Stimulated activated naive B cell treated with anti-CD40 and anti-IgM and Interleukin-4, amounts not matched to agents 10 μg/mL and 1 μg/mL and 100 μg/mL, for 72 hours (primary cell): Measurements from ENCODE around the gene MYO15B.
"Not testable (repeated sequence)": the region's sequence is repeated elsewhere in the genome, so short reads cannot be mapped to it uniquely, and the experiment has no call there.

Experiments
- ATAC-seq, 2 donors: fragments of 150-1000 bp; cut with Tn5 transposase; replicated peaks; 2 replicates each; pipeline ENCODE4 v1.10.0; 2021; ENCODE audit warnings: moderate library complexity in 1 of 2
- DNase-seq: peaks from one replicate; pipeline ENCODE4 v3.0.0; 2021
- H3K27ac Mint-ChIP-seq: one replicate; pipeline ENCODE4 v1.8.0; 2022; ENCODE audit warnings: mild to moderate bottlenecking, mixed read lengths
- H3K27me3 Mint-ChIP-seq, 2 donors: one replicate each; pipeline ENCODE4 v1.8.0; 2022; ENCODE audit warnings: mixed read lengths in 2 of 2
- H3K36me3 Mint-ChIP-seq, 2 donors: one replicate each; pipeline ENCODE4 v1.8.0; 2022; ENCODE audit warnings: mixed read lengths in 2 of 2, mild to moderate bottlenecking in 1 of 2
- H3K4me1 Mint-ChIP-seq, 2 donors: one replicate each; pipeline ENCODE4 v1.8.0; 2022; ENCODE audit warnings: mixed read lengths in 2 of 2, mild to moderate bottlenecking in 1 of 2
- H3K4me3 Mint-ChIP-seq, 2 donors: one replicate each; pipeline ENCODE4 v1.8.0; 2022; ENCODE audit warnings: mild to moderate bottlenecking in 2 of 2, mixed read lengths in 2 of 2, moderate library complexity in 1 of 2
- H3K9me3 Mint-ChIP-seq, 2 donors: one replicate each; pipeline ENCODE4 v1.8.0; 2022; ENCODE audit warnings: mixed read lengths in 2 of 2, mild to moderate bottlenecking in 1 of 2

The MYO15B gene

GRCh38 chr17:75635610-75636202 is 48.1 kb downstream of the MYO15B start:
- peaks cover 6 to 20% of the 10 kb centered on the region in 2 donors for H3K4me1 Mint-ChIP-seq
- ATAC-seq (no peak), DNase-seq (no peak)
- H3K27ac Mint-ChIP-seq, result no peak overlapping the region
- H3K27me3 Mint-ChIP-seq, result no peaks in the 10 kb centered on the region
- no peak overlapping the region for H3K4me3 Mint-ChIP-seq
- H3K9me3 Mint-ChIP-seq, result no peaks in the 10 kb centered on the region
- H3K36me3 Mint-ChIP-seq, result peaks cover 11 to 17% of the 10 kb centered on the region in 2 donors

GRCh38 chr17:75636381-75637142 is 49.0 kb downstream of the MYO15B start:
- no peaks in the 10 kb centered on the region for H3K27me3 Mint-ChIP-seq

GRCh38 chr17:75637143-75637538 is 49.5 kb downstream of the MYO15B start:
- Mint-ChIP-seq H3K4me1 (peaks cover 6 to 20% of the 10 kb centered on the region in 2 donors), H3K4me3 (no peak overlapping the region), H3K9me3 (no peaks in the 10 kb centered on the region), H3K27ac (no peak overlapping the region), H3K27me3 (no peaks in the 10 kb centered on the region), H3K36me3 (peaks cover 7 to 11% of the 10 kb centered on the region in 2 donors)
- DNase-seq (no peak), ATAC-seq (no peak)

More at GRCh38 chr17:75636381-75637142, 49.0 kb downstream of the MYO15B start:
- Mint-ChIP-seq H3K27ac (no peak overlapping the region), H3K9me3 (no peaks in the 10 kb centered on the region), H3K4me3 (no peak overlapping the region), H3K4me1 (peaks cover 6 to 20% of the 10 kb centered on the region in 2 donors), H3K36me3 (peaks cover 7 to 11% of the 10 kb centered on the region in 2 donors)
- ATAC-seq, result no peak
- DNase-seq, result no peak

- H3K36me3 Mint-ChIP-seq, result peaks cover 7 to 11% of the 10 kb centered on the region in 2 donors
- no peak overlapping the region for H3K4me3 Mint-ChIP-seq
- no peaks in the 10 kb centered on the region for H3K9me3 Mint-ChIP-seq
- DNase-seq, result no peak
- no peaks in the 10 kb centered on the region for H3K27me3 Mint-ChIP-seq
- H3K4me1 Mint-ChIP-seq, result peaks cover 6 to 20% of the 10 kb centered on the region in 2 donors
- ATAC-seq, result no peak
- H3K27ac Mint-ChIP-seq, result no peak overlapping the region
Observed at GRCh38 chr17:75637551-75637950, 50.0 kb downstream of the MYO15B start.

GRCh38 chr17:75638039-75638438 is 50.4 kb downstream of the MYO15B start:
- ATAC-seq, DNase-seq, H3K27me3 Mint-ChIP-seq, H3K9me3 Mint-ChIP-seq, H3K4me3 Mint-ChIP-seq: not testable (repeated sequence)
- H3K36me3 Mint-ChIP-seq, result peaks cover 7 to 11% of the 10 kb centered on the region in 2 donors
- peaks cover 5 to 17% of the 10 kb centered on the region in 2 donors for H3K4me1 Mint-ChIP-seq
- peak overlapping the region; percentile 37 for H3K27ac Mint-ChIP-seq

- Mint-ChIP-seq H3K4me1 (peaks cover 2 to 8% of the 10 kb centered on the region in 2 donors), H3K36me3 (peaks cover 5 to 12% of the 10 kb centered on the region in 2 donors), H3K27ac (no peak overlapping the region), H3K27me3 (no peaks in the 10 kb centered on the region), H3K4me3 (no peak overlapping the region), H3K9me3 (no peaks in the 10 kb centered on the region)
- ATAC-seq, result no peak
- no peak for DNase-seq
Observed at GRCh38 chr17:75638893-75639292, 51.3 kb downstream of the MYO15B start.

GRCh38 chr17:75639327-75639726 is 51.7 kb downstream of the MYO15B start:
- Mint-ChIP-seq H3K9me3 (no peaks in the 10 kb centered on the region), H3K27ac (no peak overlapping the region), H3K36me3 (peaks cover 3 to 12% of the 10 kb centered on the region in 2 donors), H3K27me3 (no peaks in the 10 kb centered on the region), H3K4me3 (no peak overlapping the region), H3K4me1 (peaks cover 0 to 4% of the 10 kb centered on the region in 2 donors)
- DNase-seq (no peak), ATAC-seq (no peak)

GRCh38 chr17:75639771-75640555 is 52.4 kb downstream of the MYO15B start:
- Mint-ChIP-seq H3K4me1 (no peaks in the 10 kb centered on the region), H3K4me3 (no peak overlapping the region), H3K36me3 (peaks cover 3 to 12% of the 10 kb centered on the region in 2 donors), H3K27me3 (no peaks in the 10 kb centered on the region), H3K27ac (no peak overlapping the region), H3K9me3 (no peaks in the 10 kb centered on the region)
- DNase-seq (no peak), ATAC-seq (no peak)

GRCh38 chr17:75640556-75641119 is 53.0 kb downstream of the MYO15B start:
- no peak for ATAC-seq
- no peak overlapping the region for H3K27ac Mint-ChIP-seq
- no peaks in the 10 kb centered on the region for H3K27me3 Mint-ChIP-seq
- peaks cover 5 to 10% of the 10 kb centered on the region in 2 donors for H3K36me3 Mint-ChIP-seq
- H3K4me3 Mint-ChIP-seq, result no peak overlapping the region
- peaks cover under 1 to 3% of the 10 kb centered on the region in 2 donors for H3K4me1 Mint-ChIP-seq
- no peaks in the 10 kb centered on the region for H3K9me3 Mint-ChIP-seq
- DNase-seq, result no peak

GRCh38 chr17:75641343-75641742 is 53.7 kb downstream of the MYO15B start:
- DNase-seq (no peak), ATAC-seq (no peak)
- peaks cover 8 to 10% of the 10 kb centered on the region in 2 donors for H3K4me1 Mint-ChIP-seq
- no peaks in the 10 kb centered on the region for H3K27me3 Mint-ChIP-seq
- H3K36me3 Mint-ChIP-seq, result peaks cover 6 to 13% of the 10 kb centered on the region in 2 donors
- no peaks in the 10 kb centered on the region for H3K9me3 Mint-ChIP-seq
- no peak overlapping the region for H3K4me3 Mint-ChIP-seq
- H3K27ac Mint-ChIP-seq, result no peak overlapping the region

- Mint-ChIP-seq H3K4me3 (no peak overlapping the region), H3K27ac (no peak overlapping the region), H3K9me3 (no peaks in the 10 kb centered on the region), H3K36me3 (peaks cover 6 to 13% of the 10 kb centered on the region in 2 donors), H3K4me1 (peaks cover 11 to 16% of the 10 kb centered on the region in 2 donors), H3K27me3 (no peaks in the 10 kb centered on the region)
- DNase-seq, result no peak
- ATAC-seq, result no peak
Observed at GRCh38 chr17:75642182-75642783, 54.7 kb downstream of the MYO15B start.

- Mint-ChIP-seq H3K4me1 (peaks cover 11 to 16% of the 10 kb centered on the region in 2 donors), H3K9me3 (no peaks in the 10 kb centered on the region), H3K27me3 (no peaks in the 10 kb centered on the region), H3K27ac (no peak overlapping the region), H3K36me3 (peaks cover 13 to 18% of the 10 kb centered on the region in 2 donors), H3K4me3 (no peak overlapping the region)
- DNase-seq (no peak), ATAC-seq (no peak)
Observed at GRCh38 chr17:75642784-75643642, 55.4 kb downstream of the MYO15B start.

- H3K36me3 Mint-ChIP-seq, result peaks cover 19 to 23% of the 10 kb centered on the region in 2 donors
- no peak for ATAC-seq
Observed at GRCh38 chr17:75643643-75644017, 56.0 kb downstream of the MYO15B start.

More at GRCh38 chr17:75643643-75644017, 56.0 kb downstream of the MYO15B start:
- no peaks in the 10 kb centered on the region for H3K27me3 Mint-ChIP-seq
- H3K4me3 Mint-ChIP-seq, result no peak overlapping the region
- H3K4me1 Mint-ChIP-seq, result peaks cover 11 to 16% of the 10 kb centered on the region in 2 donors
- H3K9me3 Mint-ChIP-seq, result no peaks in the 10 kb centered on the region
- H3K27ac Mint-ChIP-seq, result no peak overlapping the region
- no peak for DNase-seq
